GM18505 (cell line): Measurements from ENCODE around the gene EMX2.

Experiments
- ATAC-seq: cut with Tn5 transposase; IDR thresholded peaks from one replicate; pipeline ENCODE4 v1.9.1; 2021; ENCODE audit not compliant: unreplicated experiment
- POLR2A ChIP-seq: IDR thresholded peaks from 4 replicates; pipeline ENCODE4 v1.6.1; 2011; ENCODE audit warnings: borderline replicate concordance; ENCODE audit not compliant: insufficient read depth, insufficient read length; ENCODE audit errors: extremely low read depth

Gene EMX2

GRCh38 chr10:117536072-117536865 is 6.3 kb upstream of the EMX2 start:
- no peak for TF ChIP-seq POLR2A
- no peak for ATAC-seq

GRCh38 chr10:117536866-117537435 is 5.6 kb upstream of the EMX2 start:
- TF ChIP-seq POLR2A = no peak
- no peak for ATAC-seq

GRCh38 chr10:117537436-117537903 is 5.1 kb upstream of the EMX2 start:
- no peak for ATAC-seq
- no peak for TF ChIP-seq POLR2A

GRCh38 chr10:117537904-117538524 is 4.5 kb upstream of the EMX2 start:
- TF ChIP-seq POLR2A = no peak
- ATAC-seq = no peak

- ATAC-seq = no peak
Observed at GRCh38 chr10:117539361-117539773, 3.2 kb upstream of the EMX2 start.

GRCh38 chr10:117539903-117540639 is 2.5 kb upstream of the EMX2 start:
- TF ChIP-seq POLR2A = no peak
- ATAC-seq = no peak

More at GRCh38 chr10:117539361-117539773, 3.2 kb upstream of the EMX2 start:
- TF ChIP-seq POLR2A = no peak

- TF ChIP-seq POLR2A = no peak
- ATAC-seq = no peak
Observed at GRCh38 chr10:117540640-117541404, 1.7 kb upstream of the EMX2 start.

GRCh38 chr10:117541405-117541908 is 1.1 kb upstream of the EMX2 start:
- ATAC-seq = no peak
- no peak for TF ChIP-seq POLR2A

- TF ChIP-seq POLR2A = no peak
- no peak for ATAC-seq
Observed at GRCh38 chr10:117541909-117542705, 439 bp upstream of the EMX2 start.

- no peak for ATAC-seq
- no peak for TF ChIP-seq POLR2A
Observed at GRCh38 chr10:117543225-117544003, 868 bp downstream of the EMX2 start.

GRCh38 chr10:117544004-117544701 is 1.6 kb downstream of the EMX2 start:
- no peak for TF ChIP-seq POLR2A
- no peak for ATAC-seq

- no peak for ATAC-seq
- no peak for TF ChIP-seq POLR2A
Observed at GRCh38 chr10:117544711-117545140, 2.2 kb downstream of the EMX2 start.
